Colonic mucosa (tissue), 4 donors: Measurements from ENCODE around the gene ELOVL5. TPM values are rescaled to one million over a fixed set of nuclear protein-coding genes. Genes with fewer than 3 reads are reported as not detected.

ENCODE experiments used
- DNase-seq: peaks from one replicate; pipeline ENCODE4 v3.0.0-alpha.2; 2020
- H3K27ac ChIP-seq: fragments of 200-600 bp; one replicate; pipeline ENCODE4 v1.8.0; 2021
- H3K27me3 ChIP-seq: fragments of 200-600 bp; one replicate; pipeline ENCODE4 v1.8.0; 2021
- H3K36me3 ChIP-seq: fragments of 200-600 bp; one replicate; pipeline ENCODE4 v1.8.0; 2021
- H3K4me1 ChIP-seq: fragments of 200-600 bp; one replicate; pipeline ENCODE4 v1.8.0; 2021; ENCODE audit warnings: mild to moderate bottlenecking
- H3K4me3 ChIP-seq: fragments of 200-600 bp; one replicate; pipeline ENCODE4 v1.8.0; 2021
- H3K9ac ChIP-seq, 2 donors: one replicate each; pipeline ENCODE4 v1.7.0; 2013; ENCODE audit warnings: control low read depth in 2 of 2, low read depth in 2 of 2, low read length in 2 of 2
- H3K9me3 ChIP-seq: fragments of 200-600 bp; one replicate; pipeline ENCODE4 v1.8.0; 2021
- CTCF ChIP-seq: fragments of 200-600 bp; IDR thresholded peaks from one replicate; pipeline ENCODE4 v1.8.0; 2022; ENCODE audit warnings: antibody characterized with exemption, mild to moderate bottlenecking
- intact Hi-C: fragments of 100-400 bp; cut with DNase I; formaldehyde crosslinking; loops from one replicate; pipeline ENCODE4 v1.14.1; 2022
- total RNA-seq, 2 donors: library from RNA; stranded (reverse); fragmentation: NEBNext Ultra II Directional in 1 of 2; extraction: Animal tissue kit (Norgen Biotek cat#: 25700) in 1 of 2; gene quantifications; one replicate each; pipeline ENCODE4 v1.2.1, GENCODE V29; 2021
- donor health status: healthy.
- donor health status: DM: no; HTN: no; CAD: no.
- donor health status: DM: no; HTN: no; CAD: no.

The ELOVL5 gene
- total RNA-seq, 2 donors from 2014 or later, result 17.5 to 34.9 TPM

- Histone ChIP-seq H3K4me1 (no peaks in the 10 kb centered on the region), H3K27me3 (no peaks in the 10 kb centered on the region), H3K9me3 (no peaks in the 10 kb centered on the region), H3K27ac (no peak overlapping the region), H3K4me3 (no peak overlapping the region), H3K9ac (no peak overlapping the region), H3K36me3 (no peaks in the 10 kb centered on the region)
- intact Hi-C loops, result no loop called here
- no peak for TF ChIP-seq CTCF
- DNase-seq, result no peak
These were observed 54.1 kb downstream of the ELOVL5 start for GRCh38 chr6:53294611-53295010.

GRCh38 chr6:53294095-53294494, 54.7 kb downstream of the ELOVL5 start:
- no peak overlapping the region for H3K27ac ChIP-seq
- TF ChIP-seq CTCF, result peak; percentile 22
- peak; percentile 24 for DNase-seq

GRCh38 chr6:53293691-53294090, 55.1 kb downstream of the ELOVL5 start:
- no peak overlapping the region for H3K4me3 ChIP-seq
- no peaks in the 10 kb centered on the region for H3K36me3 ChIP-seq
- no peak overlapping the region for H3K9ac ChIP-seq
- H3K27ac ChIP-seq, result no peak overlapping the region
- no peaks in the 10 kb centered on the region for H3K9me3 ChIP-seq
- TF ChIP-seq CTCF, result no peak
- DNase-seq, result no peak
- intact Hi-C loops, result no loop called here
- no peaks in the 10 kb centered on the region for H3K4me1 ChIP-seq
- no peaks in the 10 kb centered on the region for H3K27me3 ChIP-seq

More at GRCh38 chr6:53294095-53294494, 54.7 kb downstream of the ELOVL5 start:
- no peaks in the 10 kb centered on the region for H3K9me3 ChIP-seq
- H3K4me3 ChIP-seq, result no peak overlapping the region
- no peak overlapping the region for H3K9ac ChIP-seq
- intact Hi-C loops, result no loop called here
- no peaks in the 10 kb centered on the region for H3K36me3 ChIP-seq
- H3K4me1 ChIP-seq, result no peaks in the 10 kb centered on the region
- H3K27me3 ChIP-seq, result no peaks in the 10 kb centered on the region

- Histone ChIP-seq H3K9ac (no peak overlapping the region), H3K4me1 (no peaks in the 10 kb centered on the region), H3K36me3 (no peaks in the 10 kb centered on the region), H3K27ac (no peak overlapping the region), H3K4me3 (no peak overlapping the region), H3K9me3 (no peaks in the 10 kb centered on the region), H3K27me3 (no peaks in the 10 kb centered on the region)
- no peak for TF ChIP-seq CTCF
- DNase-seq, result no peak
- intact Hi-C loops, result no loop called here
These were observed 57.9 kb downstream of the ELOVL5 start for GRCh38 chr6:53290537-53291510.

GRCh38 chr6:53287336-53288225, 61.2 kb downstream of the ELOVL5 start:
- no peak for TF ChIP-seq CTCF
- intact Hi-C loops, result no loop called here
- no peak overlapping the region for H3K27ac ChIP-seq

More at GRCh38 chr6:53287336-53288225, 61.2 kb downstream of the ELOVL5 start:
- Histone ChIP-seq H3K9me3 (no peaks in the 10 kb centered on the region), H3K9ac (no peak overlapping the region), H3K27me3 (no peaks in the 10 kb centered on the region), H3K4me1 (no peaks in the 10 kb centered on the region), H3K4me3 (no peak overlapping the region), H3K36me3 (no peaks in the 10 kb centered on the region)
- no peak for DNase-seq
